Smooth muscle cell (in vitro differentiated cells): ENCODE results near the gene EFCAB12. TPM values are rescaled to one million over a fixed set of nuclear protein-coding genes. Genes with fewer than 3 reads are reported as not detected.
A peak's percentile ranks its signal among the peaks of the same experiment; 100 is the strongest.

Experiments
- DNase-seq: peaks from one replicate; lab custom pipeline; 2025; ENCODE audit not compliant: unreplicated experiment; lab: John Stamatoyannopoulos, UW
- H2AFZ ChIP-seq: fragments of 200-600 bp; sonication (generic); 2 replicates; pipeline ENCODE4 v1.6.0; 2016; ENCODE audit warnings: antibody characterized with exemption, low read depth, mild to moderate bottlenecking
- H3F3A ChIP-seq: fragments of 200-600 bp; sonication (generic); 2 replicates; pipeline ENCODE4 v1.6.0; 2017; ENCODE audit warnings: antibody characterized with exemption, low read depth
- H3K27ac ChIP-seq: fragments of 200-600 bp; sonication (generic); 2 replicates; pipeline ENCODE4 v1.5.1; 2016; ENCODE audit warnings: low read depth, mild to moderate bottlenecking
- H3K27me3 ChIP-seq: fragments of 200-600 bp; sonication (generic); 2 replicates; pipeline ENCODE4 v1.6.1; 2016; ENCODE audit warnings: low read depth, mild to moderate bottlenecking
- H3K36me3 ChIP-seq: fragments of 200-600 bp; sonication (generic); 2 replicates; pipeline ENCODE4 v1.5.1; 2016; ENCODE audit warnings: low read depth
- H3K4me1 ChIP-seq: fragments of 200-600 bp; sonication (generic); 2 replicates; pipeline ENCODE4 v1.5.1; 2016; ENCODE audit warnings: low read depth
- H3K4me2 ChIP-seq: fragments of 200-600 bp; sonication (generic); 2 replicates; pipeline ENCODE4 v1.6.0; 2016; ENCODE audit warnings: mild to moderate bottlenecking
- H3K4me3 ChIP-seq: fragments of 200-600 bp; sonication (generic); 2 replicates; pipeline ENCODE4 v1.5.1; 2016; ENCODE audit warnings: mild to moderate bottlenecking
- H3K79me2 ChIP-seq: fragments of 200-600 bp; sonication (generic); 2 replicates; pipeline ENCODE4 v1.6.0; 2016; ENCODE audit warnings: low read depth, mild to moderate bottlenecking
- H3K9ac ChIP-seq: fragments of 200-600 bp; sonication (generic); 2 replicates; pipeline ENCODE4 v1.6.0; 2016; ENCODE audit warnings: low read depth
- H3K9me3 ChIP-seq: fragments of 200-600 bp; sonication (generic); replicated peaks from 2 replicates; pipeline ENCODE4 v1.5.1; 2016; ENCODE audit warnings: low read depth
- H4K20me1 ChIP-seq: fragments of 200-600 bp; sonication (generic); 2 replicates; pipeline ENCODE4 v1.6.0; 2016; ENCODE audit warnings: low read depth
- CTCF ChIP-seq: fragments of 200-600 bp; sonication (generic); IDR thresholded peaks from 2 replicates; pipeline ENCODE4 v1.5.1; 2017; ENCODE audit warnings: borderline replicate concordance, mild to moderate bottlenecking, antibody characterized with exemption; ENCODE audit not compliant: insufficient read depth, poor library complexity, severe bottlenecking
- WGBS: methylation state at CpG from one replicate; pipeline ENCODE4 v1.1.7; 2016; ENCODE audit warnings: low lambda C conversion rate; 5-methylcytosine and 5-hydroxymethylcytosine counted together
- polyA plus RNA-seq: library from polyadenylated mRNA; unstranded; fragments of >200 nt; fragmentation: Nextera tagmentation; extraction: Ambion mirVana; gene quantifications from 2 replicates; pipeline ENCODE4 v1.2.1, GENCODE V29; 2016
- total RNA-seq: library from RNA; depleted of rRNA; stranded (reverse); fragments of >200 nt; gene quantifications from 2 replicates; pipeline ENCODE4 v1.2.3, GENCODE V29; 2014

EFCAB12 gene
- total and polyA plus RNA-seq, 2 experiments from 2014 or later, result 0.09 TPM; not detected in 1

DNA sequence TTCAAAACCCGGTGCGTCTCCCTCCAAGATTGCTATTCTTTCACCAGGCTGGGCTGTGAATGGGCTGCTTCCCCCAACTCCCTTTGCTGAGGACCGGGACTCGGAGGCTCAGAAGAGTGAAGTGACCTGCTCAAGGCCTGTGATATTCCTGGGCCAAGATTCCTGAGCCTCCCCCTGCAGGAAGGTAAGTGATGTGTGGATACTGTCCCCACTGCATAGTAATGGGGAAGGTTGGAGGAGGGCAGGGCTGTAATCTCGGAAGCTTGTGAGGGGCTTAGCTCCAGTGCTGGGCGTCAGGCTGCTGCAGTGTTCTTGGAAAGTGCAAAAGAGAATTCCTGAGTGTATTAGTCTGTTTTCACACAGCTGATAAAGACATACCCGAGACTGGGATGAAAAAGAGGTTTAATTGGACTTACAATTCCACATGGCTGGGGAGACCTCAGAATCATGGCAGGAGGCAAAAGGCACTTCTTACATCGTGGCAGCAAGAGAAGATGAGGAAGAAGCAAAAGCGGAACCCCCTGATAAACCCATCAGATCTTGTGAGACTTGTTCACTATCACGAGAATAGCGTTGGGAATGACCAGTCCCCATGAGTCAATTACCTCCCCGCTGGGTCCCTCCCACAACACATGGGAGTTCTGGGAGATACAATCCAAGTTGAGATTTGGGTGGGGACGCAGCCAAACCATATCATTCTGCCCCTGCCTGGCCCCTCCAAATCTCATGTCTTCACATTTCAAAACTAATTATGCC is 67.6 kb downstream of the EFCAB12 start:
- Histone ChIP-seq H3K79me2 (no peaks in the 10 kb centered on the region), H2AFZ (no peak overlapping the region), H3K9me3 (no peaks in the 10 kb centered on the region), H4K20me1 (no peaks in the 10 kb centered on the region), H3K4me2 (peak overlapping the region; percentile 62), H3K4me3 (no peak overlapping the region), H3K4me1 (peaks cover 21% of the 10 kb centered on the region), H3K27ac (peak overlapping the region; percentile 60), H3K27me3 (no peaks in the 10 kb centered on the region), H3K36me3 (no peaks in the 10 kb centered on the region), H3K9ac (no peak overlapping the region), H3F3A (peaks cover 6% of the 10 kb centered on the region)
- DNase-seq, result no peak
- WGBS, result 51% methylated on average over 13 of the region's 13 CpGs
- TF ChIP-seq CTCF, result peak; percentile 10

DNA sequence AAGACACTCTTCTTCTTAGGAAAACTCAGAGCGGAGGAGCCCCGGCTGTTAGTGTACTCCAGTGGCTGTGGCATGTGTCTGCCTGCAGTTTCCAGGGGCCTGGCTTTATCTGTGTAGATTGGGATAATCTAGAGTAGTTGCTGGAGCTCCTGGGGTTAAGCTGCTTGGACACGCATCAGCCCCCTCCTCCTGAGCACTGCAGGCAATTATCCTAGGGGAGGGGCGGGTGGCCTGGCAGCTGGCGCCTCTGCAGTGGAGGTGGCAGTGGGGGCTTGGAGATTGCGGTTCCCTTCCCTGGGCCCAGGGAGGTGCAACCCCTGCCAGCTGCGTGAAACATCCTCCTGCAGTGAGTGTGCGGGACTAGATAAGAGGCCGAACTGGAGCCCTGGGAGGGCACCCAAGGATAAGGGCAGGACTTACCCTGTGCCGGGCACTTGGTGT is 68.2 kb downstream of the EFCAB12 start:
- no peaks in the 10 kb centered on the region for H3K79me2 ChIP-seq
- H3K36me3 ChIP-seq, result no peaks in the 10 kb centered on the region
- H3K4me2 ChIP-seq, result peak overlapping the region; percentile 62
- H3F3A ChIP-seq, result peaks cover 6% of the 10 kb centered on the region
- no peaks in the 10 kb centered on the region for H4K20me1 ChIP-seq
- no peak overlapping the region for H3K9ac ChIP-seq
- DNase-seq, result no peak
- no peak overlapping the region for H3K4me3 ChIP-seq
- no peaks in the 10 kb centered on the region for H3K27me3 ChIP-seq
- peak overlapping the region; percentile 60 for H3K27ac ChIP-seq
- no peak overlapping the region for H2AFZ ChIP-seq
- TF ChIP-seq CTCF, result no peak
- 24% methylated on average over 10 of the region's 10 CpGs for WGBS
- H3K9me3 ChIP-seq, result no peaks in the 10 kb centered on the region
- H3K4me1 ChIP-seq, result peaks cover 21% of the 10 kb centered on the region

- H3K79me2 ChIP-seq, result no peaks in the 10 kb centered on the region
- no peak overlapping the region for H2AFZ ChIP-seq
- 73% methylated on average over 17 of the region's 18 CpGs for WGBS
- H3F3A ChIP-seq, result peaks cover 6% of the 10 kb centered on the region
- no peak overlapping the region for H3K9ac ChIP-seq
- TF ChIP-seq CTCF, result no peak
- H3K27ac ChIP-seq, result no peak overlapping the region
- no peak for DNase-seq
- no peaks in the 10 kb centered on the region for H3K36me3 ChIP-seq
- H4K20me1 ChIP-seq, result no peaks in the 10 kb centered on the region
- no peak overlapping the region for H3K4me2 ChIP-seq
- H3K9me3 ChIP-seq, result no peaks in the 10 kb centered on the region
- H3K4me1 ChIP-seq, result peaks cover 21% of the 10 kb centered on the region
- H3K27me3 ChIP-seq, result no peaks in the 10 kb centered on the region
- no peak overlapping the region for H3K4me3 ChIP-seq
These were observed 69.6 kb downstream of the EFCAB12 start for GRCh38 chr3:129358772-129359371.
